Heart right ventricle (tissue), 16 donors: ENCODE data around the gene ANKRD52. TPM values are rescaled to one million over a fixed set of nuclear protein-coding genes. Genes with fewer than 3 reads are reported as not detected.
A peak's percentile ranks its signal among the peaks of the same experiment; 100 is the strongest.

Experiments
- ATAC-seq, 8 donors: fragments of 200-7000 bp; cut with Tn5 transposase; one replicate each; pipeline ENCODE4 v1.9.1; 2020; ENCODE audit warnings: mild to moderate bottlenecking in 8 of 8, moderate library complexity in 8 of 8, moderate number of reproducible peaks in 1 of 8
- DNase-seq, 2 donors: peaks; one replicate each; pipeline ENCODE4 v3.0.0-alpha.2; 2020
- H3K27ac ChIP-seq, 10 donors: fragments of 200-600 bp; sonication (generic) in 2 of 10; one replicate each; pipeline versions ENCODE4 v1.5.0 to v1.8.0; 2020 to 2022; ENCODE audit warnings: mild to moderate bottlenecking in 3 of 10
- H3K27me3 ChIP-seq, 7 donors: fragments of 200-600 bp; one replicate each; pipeline ENCODE4 v1.8.0; 2021 to 2022; ENCODE audit warnings: mild to moderate bottlenecking in 2 of 7
- H3K36me3 ChIP-seq, 9 donors: fragments of 200-600 bp; sonication (generic) in 1 of 9; one replicate each; pipeline versions ENCODE4 v1.5.0 to v1.8.0; 2020 to 2022; ENCODE audit warnings: mild to moderate bottlenecking in 2 of 9
- H3K4me1 ChIP-seq, 9 donors: fragments of 200-600 bp; sonication (generic) in 1 of 9; one replicate each; pipeline versions ENCODE4 v1.5.0 to v1.8.0; 2020 to 2022; ENCODE audit warnings: mild to moderate bottlenecking in 4 of 9
- H3K4me3 ChIP-seq, 10 donors: fragments of 200-600 bp; sonication (generic) in 2 of 10; one replicate each; pipeline versions ENCODE4 v1.5.0 to v1.8.0; 2020 to 2022; ENCODE audit warnings: mild to moderate bottlenecking in 7 of 10, moderate library complexity in 2 of 10
- H3K9me3 ChIP-seq, 11 donors: fragments of 200-600 bp in 10 of 11; sonication (generic) in 2 of 11; one replicate each; pipeline versions ENCODE4 v1.5.0 to v1.8.0; 2013 to 2022; ENCODE audit warnings: mild to moderate bottlenecking in 2 of 11, control low read depth in 1 of 11, moderate library complexity in 1 of 11
- WGBS, 2 donors: extraction: QIAGEN DNeasy Blood & Tissue Kit; methylation state at CpG; one replicate each; pipeline ENCODE4 v1.1.7; 2013; ENCODE audit warnings: inconsistent platforms in 1 of 2; 5-methylcytosine and 5-hydroxymethylcytosine counted together
- intact Hi-C, 10 donors: fragments of 100-400 bp; cut with DNase I; formaldehyde crosslinking; loops; one replicate each; pipeline versions ENCODE4 v1.11.1 to v1.14.2; 2022
- polyA plus RNA-seq, 2 donors: library from polyadenylated mRNA; stranded (reverse); fragments of 200-250 nt; gene quantifications; one replicate each; pipeline ENCODE4 v1.2.3, GENCODE V29; 2013
- total RNA-seq, 10 donors: library from RNA; stranded (reverse); fragmentation: NEBNext Ultra II Directional in 3 of 10; extraction: Animal tissue kit (Norgen Biotek cat#: 25700) in 3 of 10; gene quantifications; one replicate each; pipeline versions ENCODE4 v1.2.1 to v1.2.4, GENCODE V29; 2021 to 2023
- TF ChIP-seq, protein P1 (sequence below), 9 donors: fragments of 200-600 bp; sonication (generic) in 2 of 9; IDR thresholded peaks; one replicate each; pipeline versions ENCODE4 v1.5.0 to v1.8.0; 2021 to 2022; ENCODE audit warnings: antibody characterized with exemption in 9 of 9, mild to moderate bottlenecking in 5 of 9, moderate library complexity in 1 of 9
- donor health status: Arrhythmogenic right ventricular cardiomyopathy.
- donor health status: ischemic (EF 13 %, LVEDD 7.1; RV severe dilation, severe dysfunction).
- donor health status: healthy with polysubstance abuse.
- donor health status: DM: no; HTN: yes; CAD: no.
- donor health status: DM: no; HTN: no; CAD: no.
- donor health status: ischemic (EF 25% LVEDD 6.9; RV normal size, moderate dysfunction).
- donor health status: ischemic (EF 25% LVEDD 5.7; RV mildly dilated, moderate dysfunction).
- donor health status: healthy.
- donor health status: DM: yes; HTN: yes; CAD: no.
- donor health status: Ischemic cardiomyopathy.
- donor health status: ischemic (EF 35%, LVEDD 5.7; RV mildly dilated, moderate dysfunction).
- donor health status: nonischemic (EF 11% LVEDD 7.7; RV severe dilation, severe dysfunction).
- donor health status: DM: yes; HTN: yes; CAD: no.
- donor health status: PGD.
- donor health status: ischemic (EF 29% LVEDD 5.4; RV normal size, mild dysfunction).
- donor health status: nonischemic (EF 23%, LVEDD 6.1; RV moderate dilation, normal function).

Gene ANKRD52
- total and polyA plus RNA-seq, 12 donors = 10.2 to 30.9 (median 24.6) TPM

DNA sequence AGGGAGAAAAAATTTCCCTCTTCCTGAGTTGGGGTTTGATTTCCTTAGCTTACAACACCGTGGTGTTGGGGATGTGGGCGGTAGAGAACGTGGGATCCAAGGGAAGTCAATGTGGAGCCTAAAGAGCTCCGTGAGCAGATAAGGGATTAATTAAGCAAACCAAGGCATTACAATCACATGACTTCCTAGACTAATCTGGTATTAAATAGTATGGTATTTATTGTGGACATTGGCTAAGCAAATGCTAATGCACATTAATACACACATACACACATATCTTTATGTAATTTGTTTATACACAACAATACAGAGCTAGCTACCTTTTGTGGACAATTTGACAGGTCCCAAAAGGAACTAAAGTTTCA is 35.7 kb downstream of the ANKRD52 start:
- Histone ChIP-seq H3K36me3 (peaks cover 0 to 20% (median 0%) of the 10 kb centered on the region in 9 donors), H3K27me3 (no peaks in the 10 kb centered on the region), H3K9me3 (no peaks in the 10 kb centered on the region), H3K4me1 (peaks cover 4 to 53% (median 39%) of the 10 kb centered on the region in 9 donors), H3K27ac (peak overlapping the region; percentile 81 to 99 (median 95)), H3K4me3 (peak overlapping the region; percentile 39 to 89 (median 77))
- TF ChIP-seq, protein P1, sequence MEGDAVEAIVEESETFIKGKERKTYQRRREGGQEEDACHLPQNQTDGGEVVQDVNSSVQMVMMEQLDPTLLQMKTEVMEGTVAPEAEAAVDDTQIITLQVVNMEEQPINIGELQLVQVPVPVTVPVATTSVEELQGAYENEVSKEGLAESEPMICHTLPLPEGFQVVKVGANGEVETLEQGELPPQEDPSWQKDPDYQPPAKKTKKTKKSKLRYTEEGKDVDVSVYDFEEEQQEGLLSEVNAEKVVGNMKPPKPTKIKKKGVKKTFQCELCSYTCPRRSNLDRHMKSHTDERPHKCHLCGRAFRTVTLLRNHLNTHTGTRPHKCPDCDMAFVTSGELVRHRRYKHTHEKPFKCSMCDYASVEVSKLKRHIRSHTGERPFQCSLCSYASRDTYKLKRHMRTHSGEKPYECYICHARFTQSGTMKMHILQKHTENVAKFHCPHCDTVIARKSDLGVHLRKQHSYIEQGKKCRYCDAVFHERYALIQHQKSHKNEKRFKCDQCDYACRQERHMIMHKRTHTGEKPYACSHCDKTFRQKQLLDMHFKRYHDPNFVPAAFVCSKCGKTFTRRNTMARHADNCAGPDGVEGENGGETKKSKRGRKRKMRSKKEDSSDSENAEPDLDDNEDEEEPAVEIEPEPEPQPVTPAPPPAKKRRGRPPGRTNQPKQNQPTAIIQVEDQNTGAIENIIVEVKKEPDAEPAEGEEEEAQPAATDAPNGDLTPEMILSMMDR (IDR thresholded peaks at IDR 0.05) = no peak
- intact Hi-C loops = loop anchor here in 5 of 10 donors (2.0 to 5.0 kb wide), 4 partner anchors 35 to 105 kb away; partner anchors contain the start of genes ANKRD52 (in 2 of the 5), ZC3H10 (in 2 of the 5), RPL41 (in 1 of the 5) and SMARCC2 (in 1 of the 5)
- ATAC-seq (no peak), DNase-seq (no peak)
- WGBS, 2 donors = 7 to 11% methylated on average over 4 of the region's 4 CpGs

DNA sequence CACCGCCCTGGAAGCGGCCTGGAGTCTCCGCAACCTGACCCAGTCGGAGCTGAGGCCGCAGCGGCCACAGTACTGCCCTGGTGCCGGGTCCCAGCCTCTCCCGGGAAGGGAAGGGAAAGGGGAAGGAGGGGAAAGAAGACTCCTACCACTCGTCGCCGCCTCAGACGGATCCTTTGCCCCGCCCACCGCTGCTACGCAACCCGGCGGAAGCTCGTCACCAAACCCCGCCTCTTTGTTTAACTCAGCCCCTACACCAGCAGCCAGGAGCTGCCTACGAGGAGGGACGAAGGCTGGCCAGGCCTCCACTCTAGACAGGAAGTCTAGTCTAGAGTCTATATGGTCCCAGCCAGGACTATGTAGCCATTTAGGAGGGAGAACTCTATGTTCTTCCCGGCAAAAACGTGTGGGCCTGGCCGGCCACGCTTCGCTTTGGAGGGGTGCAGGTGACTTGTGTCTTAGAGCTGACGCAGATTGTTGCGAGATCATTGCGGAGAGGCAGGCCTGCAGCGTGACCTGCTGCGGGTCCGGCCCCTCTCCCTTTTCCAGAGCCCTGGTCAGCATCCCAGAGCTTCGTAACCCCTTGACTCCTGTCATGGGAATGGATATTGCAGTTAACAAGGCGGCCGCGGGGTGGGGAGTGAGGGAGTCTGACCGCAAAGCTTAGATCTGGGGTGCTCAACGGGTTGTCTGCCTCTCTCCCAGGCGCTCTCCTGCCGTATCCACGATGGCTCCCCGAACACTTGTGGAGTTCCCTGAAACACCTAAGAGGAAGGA is 36.2 kb downstream of the ANKRD52 start, which contains the start of gene RNF41:
Gene RNF41, minus strand, starts transcription at position 166 of the 774 bp plus-strand sequence. CDS start 7,875 bp downstream, outside the sequence.
- H3K27me3 ChIP-seq = no peaks in the 10 kb centered on the region
- H3K36me3 ChIP-seq = peaks cover 0 to 20% (median 0%) of the 10 kb centered on the region in 9 donors
- peak; percentile 97 to 98 for DNase-seq
- 0 to 2% methylated on average over 42 of the region's 42 CpGs for WGBS, 2 donors
- ATAC-seq = peak; percentile 89 to 94 (median 93)
- intact Hi-C loops = loop anchor here in 5 of 10 donors (2.0 to 5.0 kb wide), 4 partner anchors 35 to 105 kb away; partner anchors contain the start of genes ANKRD52 (in 2 of the 5), ZC3H10 (in 2 of the 5), RPL41 (in 1 of the 5) and SMARCC2 (in 1 of the 5)
- H3K4me3 ChIP-seq = peak within 1 kb of the TSS; percentile 39 to 89 (median 77)
- peaks cover 4 to 53% (median 39%) of the 10 kb centered on the region in 9 donors for H3K4me1 ChIP-seq
- H3K27ac ChIP-seq = peak within 1 kb of the TSS; percentile 81 to 99 (median 95)
- H3K9me3 ChIP-seq = no peaks in the 10 kb centered on the region
- TF ChIP-seq, protein P1 (IDR thresholded peaks at IDR 0.05) = peak in 6 of 9 donors; percentile 8 to 32 (median 20)

DNA sequence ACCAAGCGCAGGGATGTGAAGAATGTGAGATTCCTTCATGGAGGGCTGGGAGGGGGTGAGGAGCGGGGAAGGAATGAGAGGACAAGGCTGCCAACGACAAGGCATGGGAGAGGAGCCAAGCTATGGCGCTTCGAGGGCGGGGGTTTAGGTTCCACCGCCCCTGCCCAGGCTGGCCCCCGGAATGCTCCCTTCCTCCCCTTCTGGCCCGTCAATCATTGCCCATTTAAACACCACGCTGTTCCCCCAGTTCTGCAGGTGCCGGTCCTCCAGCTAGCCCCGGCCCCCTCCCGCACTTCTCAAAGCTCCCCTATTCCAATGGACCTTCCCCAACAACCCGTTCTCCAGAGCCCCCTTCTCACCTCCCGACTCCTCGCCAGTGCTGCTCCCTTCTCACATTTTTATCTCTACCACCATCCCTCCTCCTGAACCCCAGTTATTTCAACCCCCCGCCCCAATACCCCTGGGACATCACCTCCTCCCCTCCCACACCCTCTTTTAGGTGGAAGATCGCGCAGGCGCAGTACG is 36.9 kb downstream of the ANKRD52 start:
- Histone ChIP-seq H3K27ac (peak overlapping the region; percentile 81 to 99 (median 95)), H3K36me3 (peaks cover 0 to 22% (median 0%) of the 10 kb centered on the region in 9 donors), H3K9me3 (no peaks in the 10 kb centered on the region), H3K27me3 (no peaks in the 10 kb centered on the region), H3K4me3 (peak overlapping the region; percentile 39 to 89 (median 77)), H3K4me1 (peaks cover 4 to 53% (median 39%) of the 10 kb centered on the region in 9 donors)
- ATAC-seq = peak; percentile 3 to 50 (median 24)
- TF ChIP-seq, protein P1 (IDR thresholded peaks at IDR 0.05) = no peak
- intact Hi-C loops = loop anchor here in 4 of 10 donors (5.0 kb wide), 3 partner anchors 34 to 104 kb away; partner anchors contain the start of genes ANKRD52 (in 2 of the 4), RPL41 (in 1 of the 4), SMARCC2 (in 1 of the 4) and ZC3H10 (in 1 of the 4)
- 0 to 1% methylated on average over 21 of the region's 21 CpGs for WGBS, 2 donors
- peak; percentile 49 to 58 for DNase-seq
